Left lung (tissue), 10 donors: Measurements from ENCODE around the gene CISD2. TPM values are rescaled to one million over a fixed set of nuclear protein-coding genes. Genes with fewer than 3 reads are reported as not detected.
A peak's percentile ranks its signal among the peaks of the same experiment; 100 is the strongest.

Experiments used
- ATAC-seq: fragments of 200-7000 bp; cut with Tn5 transposase; one replicate; pipeline ENCODE4 v1.9.1; 2020; ENCODE audit warnings: moderate library complexity
- DNase-seq, 4 donors: peaks; one replicate each; pipeline ENCODE4 v3.0.0-alpha.2; 2013 to 2020
- H3K27ac ChIP-seq, 2 donors: fragments of 200-600 bp; sonication (generic) in 1 of 2; one replicate each; pipeline versions ENCODE4 v1.5.0 to v1.8.0; 2020 to 2021
- H3K27me3 ChIP-seq, 2 donors: fragments of 200-600 bp; sonication (generic) in 1 of 2; one replicate each; pipeline versions ENCODE4 v1.5.0 to v1.8.0; 2020 to 2021
- H3K36me3 ChIP-seq, 2 donors: fragments of 200-600 bp; sonication (generic) in 1 of 2; one replicate each; pipeline versions ENCODE4 v1.5.0 to v1.8.0; 2020 to 2021
- H3K4me1 ChIP-seq, 2 donors: fragments of 200-600 bp; one replicate each; pipeline ENCODE4 v1.8.0; 2021
- H3K4me3 ChIP-seq, 2 donors: fragments of 200-600 bp; sonication (generic) in 1 of 2; one replicate each; pipeline versions ENCODE4 v1.5.0 to v1.8.0; 2020 to 2021; ENCODE audit warnings: mild to moderate bottlenecking in 1 of 2
- H3K9me3 ChIP-seq, 2 donors: fragments of 200-600 bp; sonication (generic) in 1 of 2; one replicate each; pipeline versions ENCODE4 v1.5.0 to v1.8.0; 2020 to 2021
- CTCF ChIP-seq, 2 donors: fragments of 200-600 bp; sonication (generic) in 1 of 2; IDR thresholded peaks; one replicate each; pipeline versions ENCODE4 v1.5.0 to v1.8.0; 2021; ENCODE audit warnings: antibody characterized with exemption in 2 of 2
- intact Hi-C, 2 donors: fragments of 100-400 bp; cut with DNase I; formaldehyde crosslinking; loops; one replicate each; pipeline versions ENCODE4 v1.11.2 to v1.14.2; 2022
- polyA plus RNA-seq, 6 donors: library from polyadenylated mRNA; unstranded; fragments of 120-200 nt; gene quantifications; one replicate each; pipeline ENCODE4 v1.2.1, GENCODE V29; 2013; ENCODE audit not compliant: insufficient read length in 6 of 6
- total RNA-seq, 2 donors: library from RNA; stranded (reverse); fragmentation: NEBNext Ultra II Directional; extraction: Animal tissue kit (Norgen Biotek cat#: 25700); gene quantifications; one replicate each; pipeline ENCODE4 v1.2.1, GENCODE V29; 2021
- donor health status: DM: no; HTN: yes; CAD: no.
- donor health status: DM: no; HTN: no; CAD: no.

Gene CISD2
- total and polyA plus RNA-seq, 8 donors = 30.6 to 38.6 (median 33.7) TPM

DNA sequence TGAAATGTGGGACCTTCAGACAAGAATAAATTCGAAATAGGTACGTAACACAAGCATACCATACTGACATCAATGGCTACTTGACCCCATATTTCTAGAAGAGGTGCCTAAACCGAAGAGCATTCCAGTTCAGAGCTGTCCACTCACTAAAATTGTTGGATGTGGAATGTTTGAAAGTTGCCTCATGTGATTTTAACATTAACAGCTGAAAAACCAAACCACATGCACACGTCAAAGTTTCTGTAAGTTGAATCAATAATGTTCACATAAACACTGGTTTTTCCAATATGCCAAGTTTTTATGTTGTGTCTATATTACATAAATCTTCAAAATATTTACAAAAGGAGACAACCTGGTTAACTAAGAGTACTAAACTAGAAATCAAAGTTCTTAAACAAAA is 44.9 kb upstream of the CISD2 start:
- Histone ChIP-seq H3K27ac (peak overlapping the region; percentile 100), H3K27me3 (no peaks in the 10 kb centered on the region), H3K9me3 (no peaks in the 10 kb centered on the region), H3K4me1 (peaks cover 46 to 65% of the 10 kb centered on the region in 2 donors), H3K36me3 (peaks cover 0 to 21% of the 10 kb centered on the region in 2 donors), H3K4me3 (peak overlapping the region; percentile 11 to 93)
- no peak for ATAC-seq
- no peak for TF ChIP-seq CTCF (IDR thresholded peaks at IDR 0.05)
- intact Hi-C loops = no loop called here
- DNase-seq = no peak

DNA sequence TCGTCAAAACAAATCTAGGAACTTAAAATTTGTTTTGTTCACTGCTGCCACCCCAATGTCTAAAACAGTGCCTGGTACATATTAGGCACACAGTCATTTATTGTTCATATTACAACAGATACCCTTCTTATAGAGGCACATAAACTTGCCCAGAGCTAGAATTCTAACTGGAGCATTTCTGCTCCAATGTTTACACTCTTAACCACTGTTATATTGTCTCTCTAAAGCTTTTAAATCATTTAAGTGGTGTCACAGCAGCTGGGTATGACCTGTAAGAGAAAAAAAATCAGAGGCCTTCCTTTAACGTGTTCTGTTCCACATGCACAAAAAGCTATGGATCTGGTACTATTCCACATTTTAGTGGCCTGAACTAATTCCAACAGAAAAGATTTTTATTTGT is 44.4 kb upstream of the CISD2 start:
- ATAC-seq (no peak), DNase-seq (no peak)
- peaks cover 0 to 21% of the 10 kb centered on the region in 2 donors for H3K36me3 ChIP-seq
- H3K4me1 ChIP-seq = peaks cover 46 to 65% of the 10 kb centered on the region in 2 donors
- no peaks in the 10 kb centered on the region for H3K9me3 ChIP-seq
- H3K27me3 ChIP-seq = no peaks in the 10 kb centered on the region
- H3K4me3 ChIP-seq = peak overlapping the region; percentile 76 to 93
- intact Hi-C loops = no loop called here
- peak overlapping the region; percentile 100 for H3K27ac ChIP-seq
- TF ChIP-seq CTCF (IDR thresholded peaks at IDR 0.05) = no peak

- ATAC-seq = no peak
- Histone ChIP-seq H3K4me3 (peak overlapping the region; percentile 76 to 93), H3K4me1 (peaks cover 39 to 59% of the 10 kb centered on the region in 2 donors)
Observed at GRCh38 chr4:102825261-102826091, 43.3 kb upstream of the CISD2 start.

GRCh38 chr4:102826105-102826889 is 42.5 kb upstream of the CISD2 start:
- H3K9me3 ChIP-seq = no peaks in the 10 kb centered on the region
- no peaks in the 10 kb centered on the region for H3K27me3 ChIP-seq
- H3K36me3 ChIP-seq = peaks cover 0 to 21% of the 10 kb centered on the region in 2 donors
- peak overlapping the region; percentile 100 for H3K27ac ChIP-seq
- ATAC-seq (no peak), DNase-seq (peak in 1 of 4 donors; percentile 5)
- intact Hi-C loops = no loop called here
- peaks cover 30 to 51% of the 10 kb centered on the region in 2 donors for H3K4me1 ChIP-seq
- TF ChIP-seq CTCF (IDR thresholded peaks at IDR 0.05) = no peak
- H3K4me3 ChIP-seq = peak overlapping the region; percentile 76 to 93

More at GRCh38 chr4:102825261-102826091, 43.3 kb upstream of the CISD2 start:
- peak in 2 of 4 donors; percentile 74 to 75 for DNase-seq
- H3K9me3 ChIP-seq = no peaks in the 10 kb centered on the region
- TF ChIP-seq CTCF (IDR thresholded peaks at IDR 0.05) = no peak
- H3K27me3 ChIP-seq = no peaks in the 10 kb centered on the region
- intact Hi-C loops = no loop called here
- H3K36me3 ChIP-seq = peaks cover 0 to 21% of the 10 kb centered on the region in 2 donors
- H3K27ac ChIP-seq = peak overlapping the region; percentile 100
